GM12878 (cell line): ENCODE measurements around the gene MMRN1.

Experiments
- BHLHE40 ChIP-seq, 2 experiments: fragments of 450-650 bp in 1 of 2; IDR thresholded peaks; 2 replicates each; pipeline ENCODE4 v1.6.1; 2011 to 2017; ENCODE audit warnings: low read depth in 2 of 2, borderline replicate concordance in 1 of 2, improper control_type of control experiment in 1 of 2, low read length in 1 of 2, mild to moderate bottlenecking in 1 of 2
- NFYB ChIP-seq: IDR thresholded peaks from 2 replicates; pipeline ENCODE4 v1.6.1; 2011; ENCODE audit warnings: low read depth, mild to moderate bottlenecking, low read length, improper control_type of control experiment, moderate library complexity; ENCODE audit not compliant: insufficient read depth
- RAD21 ChIP-seq: IDR thresholded peaks from 2 replicates; pipeline ENCODE4 v1.6.1; 2011; ENCODE audit warnings: mild to moderate bottlenecking, low read depth, low read length, moderate library complexity; ENCODE audit not compliant: insufficient read depth
- RCOR1 ChIP-seq: conservative IDR thresholded peaks from 2 replicates; pipeline ENCODE4 v1.6.1; 2012; ENCODE audit warnings: low read depth, low read length, improper control_type of control experiment
- ZNF274 ChIP-seq: IDR thresholded peaks from one replicate; pipeline ENCODE4 v1.8.0; 2011; ENCODE audit not compliant: insufficient read length, insufficient read depth
- TF ChIP-seq, protein P1 (sequence below): fragments of 450-650 bp; IDR thresholded peaks from 2 replicates; pipeline ENCODE4 v1.6.1; 2017; ENCODE audit warnings: mild to moderate bottlenecking
- TF ChIP-seq, protein P2 (sequence below): IDR thresholded peaks from 2 replicates; pipeline ENCODE4 v1.6.1; 2012; ENCODE audit warnings: low read length, inconsistent platforms
- TF ChIP-seq, protein P3 (sequence below), 3 experiments: IDR thresholded peaks in 2 of 3; conservative IDR thresholded peaks in 1 of 3; 2 replicates each; pipeline ENCODE4 v1.5.1; 2011; ENCODE audit warnings: low read depth in 3 of 3, low read length in 3 of 3, mild to moderate bottlenecking in 3 of 3, control low read depth in 2 of 3, moderate library complexity in 2 of 3, inconsistent platforms in 1 of 3, mixed read lengths in 1 of 3; ENCODE audit not compliant: control insufficient read depth in 2 of 3, insufficient read depth in 1 of 3; ENCODE audit errors: extremely low read depth in 1 of 3

DNA sequence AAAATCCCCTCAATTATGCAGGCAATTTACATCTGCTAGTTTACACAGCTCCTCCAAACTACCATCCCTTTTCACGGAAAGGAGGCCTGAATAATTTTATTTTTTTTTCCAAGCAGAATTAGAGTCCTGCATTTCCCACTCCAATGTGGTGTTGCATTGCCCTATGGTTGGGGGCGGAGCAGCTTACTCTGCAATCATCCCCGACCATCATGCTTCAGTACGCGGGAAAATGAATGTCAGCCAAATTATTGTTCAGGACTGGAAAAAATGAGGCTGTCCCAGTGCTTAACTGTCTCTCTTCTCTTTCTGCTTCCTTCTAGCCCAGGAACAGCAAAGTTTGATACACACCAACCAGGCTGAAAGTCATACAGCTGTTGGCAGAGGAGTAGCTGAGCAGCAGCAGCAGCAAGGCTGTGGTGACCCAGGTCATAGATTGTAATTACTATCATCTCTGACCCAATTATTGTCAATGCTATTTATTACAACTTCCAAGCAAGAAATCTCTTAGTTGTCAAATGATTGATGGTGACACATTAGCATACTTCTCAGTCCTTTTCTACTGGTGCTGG is 28.3 kb downstream of the MMRN1 start:
- TF ChIP-seq, protein P1, sequence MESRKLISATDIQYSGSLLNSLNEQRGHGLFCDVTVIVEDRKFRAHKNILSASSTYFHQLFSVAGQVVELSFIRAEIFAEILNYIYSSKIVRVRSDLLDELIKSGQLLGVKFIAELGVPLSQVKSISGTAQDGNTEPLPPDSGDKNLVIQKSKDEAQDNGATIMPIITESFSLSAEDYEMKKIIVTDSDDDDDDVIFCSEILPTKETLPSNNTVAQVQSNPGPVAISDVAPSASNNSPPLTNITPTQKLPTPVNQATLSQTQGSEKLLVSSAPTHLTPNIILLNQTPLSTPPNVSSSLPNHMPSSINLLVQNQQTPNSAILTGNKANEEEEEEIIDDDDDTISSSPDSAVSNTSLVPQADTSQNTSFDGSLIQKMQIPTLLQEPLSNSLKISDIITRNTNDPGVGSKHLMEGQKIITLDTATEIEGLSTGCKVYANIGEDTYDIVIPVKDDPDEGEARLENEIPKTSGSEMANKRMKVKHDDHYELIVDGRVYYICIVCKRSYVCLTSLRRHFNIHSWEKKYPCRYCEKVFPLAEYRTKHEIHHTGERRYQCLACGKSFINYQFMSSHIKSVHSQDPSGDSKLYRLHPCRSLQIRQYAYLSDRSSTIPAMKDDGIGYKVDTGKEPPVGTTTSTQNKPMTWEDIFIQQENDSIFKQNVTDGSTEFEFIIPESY, result no peak
- TF ChIP-seq, protein P2, sequence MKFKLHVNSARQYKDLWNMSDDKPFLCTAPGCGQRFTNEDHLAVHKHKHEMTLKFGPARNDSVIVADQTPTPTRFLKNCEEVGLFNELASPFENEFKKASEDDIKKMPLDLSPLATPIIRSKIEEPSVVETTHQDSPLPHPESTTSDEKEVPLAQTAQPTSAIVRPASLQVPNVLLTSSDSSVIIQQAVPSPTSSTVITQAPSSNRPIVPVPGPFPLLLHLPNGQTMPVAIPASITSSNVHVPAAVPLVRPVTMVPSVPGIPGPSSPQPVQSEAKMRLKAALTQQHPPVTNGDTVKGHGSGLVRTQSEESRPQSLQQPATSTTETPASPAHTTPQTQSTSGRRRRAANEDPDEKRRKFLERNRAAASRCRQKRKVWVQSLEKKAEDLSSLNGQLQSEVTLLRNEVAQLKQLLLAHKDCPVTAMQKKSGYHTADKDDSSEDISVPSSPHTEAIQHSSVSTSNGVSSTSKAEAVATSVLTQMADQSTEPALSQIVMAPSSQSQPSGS, result no peak
- TF ChIP-seq, protein P3, sequence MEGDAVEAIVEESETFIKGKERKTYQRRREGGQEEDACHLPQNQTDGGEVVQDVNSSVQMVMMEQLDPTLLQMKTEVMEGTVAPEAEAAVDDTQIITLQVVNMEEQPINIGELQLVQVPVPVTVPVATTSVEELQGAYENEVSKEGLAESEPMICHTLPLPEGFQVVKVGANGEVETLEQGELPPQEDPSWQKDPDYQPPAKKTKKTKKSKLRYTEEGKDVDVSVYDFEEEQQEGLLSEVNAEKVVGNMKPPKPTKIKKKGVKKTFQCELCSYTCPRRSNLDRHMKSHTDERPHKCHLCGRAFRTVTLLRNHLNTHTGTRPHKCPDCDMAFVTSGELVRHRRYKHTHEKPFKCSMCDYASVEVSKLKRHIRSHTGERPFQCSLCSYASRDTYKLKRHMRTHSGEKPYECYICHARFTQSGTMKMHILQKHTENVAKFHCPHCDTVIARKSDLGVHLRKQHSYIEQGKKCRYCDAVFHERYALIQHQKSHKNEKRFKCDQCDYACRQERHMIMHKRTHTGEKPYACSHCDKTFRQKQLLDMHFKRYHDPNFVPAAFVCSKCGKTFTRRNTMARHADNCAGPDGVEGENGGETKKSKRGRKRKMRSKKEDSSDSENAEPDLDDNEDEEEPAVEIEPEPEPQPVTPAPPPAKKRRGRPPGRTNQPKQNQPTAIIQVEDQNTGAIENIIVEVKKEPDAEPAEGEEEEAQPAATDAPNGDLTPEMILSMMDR (IDR thresholded peaks at IDR 0.05 in 2 of 3, conservative IDR thresholded peaks at IDR 0.05 in 1 of 3; ENCODE audit: control insufficient read depth in 2 of 3, extremely low read depth in 1 of 3, insufficient read depth in 1 of 3, low read depth in 3 of 3, low read length in 3 of 3), result no peak
- no peak for TF ChIP-seq BHLHE40 (IDR thresholded peaks at IDR 0.05; ENCODE audit: borderline replicate concordance in 1 of 2, low read depth in 2 of 2, low read length in 1 of 2)
- no peak for TF ChIP-seq RAD21
- no peak for TF ChIP-seq ZNF274
- TF ChIP-seq NFYB, result no peak
- TF ChIP-seq RCOR1, result no peak
